Testis (tissue), 2 donors: ENCODE data around the gene TTC7B.

Experiments
- POLR2A ChIP-seq: fragments of 450-650 bp; IDR thresholded peaks from one replicate; pipeline ENCODE4 v1.6.1; 2017; ENCODE audit warnings: antibody characterized with exemption, mild to moderate bottlenecking, moderate library complexity
- TF ChIP-seq, protein P1 (sequence below), 3 experiments: fragments of 450-650 bp in 2 of 3; fragments of 200-600 bp in 1 of 3; sonication (generic) in 1 of 3; IDR thresholded peaks; one replicate each; pipeline ENCODE4 v1.5.1; 2016 to 2019; ENCODE audit warnings: antibody characterized with exemption in 3 of 3, mild to moderate bottlenecking in 2 of 3, moderate library complexity in 1 of 3

DNA sequence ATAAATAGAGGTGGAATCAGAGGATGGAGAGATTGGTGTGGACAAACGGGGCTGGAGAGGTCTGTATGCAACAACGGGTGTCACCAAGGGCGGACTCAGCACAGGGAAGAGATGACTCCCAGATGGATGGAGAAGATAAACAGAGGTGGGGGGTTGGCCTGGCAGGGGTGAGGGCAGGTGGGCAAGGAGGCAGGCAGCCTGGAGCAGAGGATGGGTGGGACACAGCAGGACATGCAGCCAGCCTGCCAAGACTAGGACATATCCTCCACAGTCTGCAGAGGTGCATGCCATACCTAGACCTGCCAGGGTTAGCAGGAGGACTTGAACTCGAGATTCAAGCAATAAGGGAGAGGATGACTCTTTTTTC, 56.2 kb downstream of the TTC7B start:
- TF ChIP-seq, protein P1, sequence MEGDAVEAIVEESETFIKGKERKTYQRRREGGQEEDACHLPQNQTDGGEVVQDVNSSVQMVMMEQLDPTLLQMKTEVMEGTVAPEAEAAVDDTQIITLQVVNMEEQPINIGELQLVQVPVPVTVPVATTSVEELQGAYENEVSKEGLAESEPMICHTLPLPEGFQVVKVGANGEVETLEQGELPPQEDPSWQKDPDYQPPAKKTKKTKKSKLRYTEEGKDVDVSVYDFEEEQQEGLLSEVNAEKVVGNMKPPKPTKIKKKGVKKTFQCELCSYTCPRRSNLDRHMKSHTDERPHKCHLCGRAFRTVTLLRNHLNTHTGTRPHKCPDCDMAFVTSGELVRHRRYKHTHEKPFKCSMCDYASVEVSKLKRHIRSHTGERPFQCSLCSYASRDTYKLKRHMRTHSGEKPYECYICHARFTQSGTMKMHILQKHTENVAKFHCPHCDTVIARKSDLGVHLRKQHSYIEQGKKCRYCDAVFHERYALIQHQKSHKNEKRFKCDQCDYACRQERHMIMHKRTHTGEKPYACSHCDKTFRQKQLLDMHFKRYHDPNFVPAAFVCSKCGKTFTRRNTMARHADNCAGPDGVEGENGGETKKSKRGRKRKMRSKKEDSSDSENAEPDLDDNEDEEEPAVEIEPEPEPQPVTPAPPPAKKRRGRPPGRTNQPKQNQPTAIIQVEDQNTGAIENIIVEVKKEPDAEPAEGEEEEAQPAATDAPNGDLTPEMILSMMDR (IDR thresholded peaks at IDR 0.05), result no peak
- TF ChIP-seq POLR2A, result no peak
